Measurements from ENCODE around the gene RIN3.
"Not testable (repeated sequence)": the region's sequence is repeated elsewhere in the genome, so short reads cannot be mapped to it uniquely, and the experiment has no call there.

Gene RIN3

GRCh38 chr14:92626041-92626440 is 112.5 kb downstream of the RIN3 start:
- DNase-seq = no peak
- intact Hi-C loops (cut with DNase I) = no loop called here

- DNase-seq = no peak
- intact Hi-C loops (cut with DNase I) = no loop called here
Observed at GRCh38 chr14:92627707-92628215, 114.2 kb downstream of the RIN3 start.

- no peak for DNase-seq
- intact Hi-C loops (cut with DNase I) = no loop called here
Observed at GRCh38 chr14:92628636-92629035, 115.1 kb downstream of the RIN3 start.

DNA sequence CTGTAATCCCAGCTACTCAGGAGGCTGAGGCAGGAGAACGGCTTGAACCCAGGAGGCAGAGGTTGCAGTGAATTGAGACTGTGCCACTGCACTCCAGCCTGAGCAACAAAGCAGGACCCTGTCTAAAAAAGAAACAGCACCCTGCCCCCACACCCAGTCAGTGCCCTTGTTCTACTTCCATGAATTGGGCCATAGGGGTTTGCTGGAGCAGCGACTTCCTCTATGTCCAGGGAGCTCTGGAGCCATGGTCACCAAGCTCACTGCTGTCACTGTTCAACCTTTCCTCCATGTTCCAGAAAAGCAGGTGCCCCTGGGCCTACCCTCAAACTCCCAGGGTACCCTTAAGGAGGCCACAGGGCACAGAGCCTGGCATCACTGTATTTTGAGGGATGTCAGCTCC is 116.8 kb downstream of the RIN3 start:
- intact Hi-C loops (cut with DNase I) = no loop called here
- no peak for DNase-seq

- intact Hi-C loops (cut with DNase I) = no loop called here
- no peak for DNase-seq
Observed at GRCh38 chr14:92631098-92631497, 117.5 kb downstream of the RIN3 start.

- intact Hi-C loops (cut with DNase I) = no loop called here
- no peak for DNase-seq
Observed at GRCh38 chr14:92632546-92633273, 119.1 kb downstream of the RIN3 start.

- no peak for DNase-seq
- intact Hi-C loops (cut with DNase I) = no loop called here
Observed at GRCh38 chr14:92633274-92633616, 119.7 kb downstream of the RIN3 start.

GRCh38 chr14:92633724-92634123 is 120.1 kb downstream of the RIN3 start:
- no peak for DNase-seq
- intact Hi-C loops (cut with DNase I) = no loop called here

DNA sequence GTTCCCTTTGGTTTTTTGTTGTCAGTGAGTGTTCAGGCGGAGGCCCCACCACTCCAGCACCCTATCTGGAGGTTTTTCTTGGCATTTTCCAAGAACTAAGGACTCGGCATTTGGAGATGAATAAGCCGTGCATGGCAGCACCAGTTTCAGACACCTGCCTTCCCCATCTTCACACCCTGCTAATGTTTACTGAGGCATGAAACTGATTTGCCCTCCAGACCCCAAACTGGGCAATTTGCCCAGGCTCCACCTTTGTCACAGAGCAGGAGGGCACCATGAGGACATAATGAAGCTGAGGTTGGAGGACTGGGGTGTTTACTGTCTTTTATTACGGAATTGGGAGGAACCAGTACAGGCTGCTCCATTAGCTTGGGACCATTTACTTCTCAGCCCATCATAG is 121.5 kb downstream of the RIN3 start:
- DNase-seq = no peak
- intact Hi-C loops (cut with DNase I) = no loop called here

DNA sequence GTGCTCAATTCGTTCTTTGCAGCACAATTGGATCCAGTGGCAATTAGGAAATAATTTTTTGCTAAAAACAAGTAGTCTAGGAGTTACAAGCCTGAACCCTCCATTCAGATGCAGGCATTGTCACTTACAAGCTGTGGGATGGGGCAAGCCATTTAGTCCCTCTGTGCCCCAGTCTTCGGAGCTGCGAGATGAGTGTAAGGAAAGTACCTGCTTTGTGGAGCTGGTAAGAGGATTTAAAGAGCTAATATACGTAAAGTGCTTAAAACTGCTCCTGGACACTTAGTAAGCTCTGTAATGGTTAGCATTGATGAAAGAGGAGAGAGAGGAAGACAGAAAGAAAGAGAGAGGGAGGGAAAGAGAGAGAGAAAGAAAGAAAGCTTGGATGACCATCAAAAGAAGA is 122.3 kb downstream of the RIN3 start:
- intact Hi-C loops (cut with DNase I) = no loop called here
- DNase-seq = no peak

GRCh38 chr14:92637228-92637627 is 123.6 kb downstream of the RIN3 start:
- no peak for DNase-seq

DNA sequence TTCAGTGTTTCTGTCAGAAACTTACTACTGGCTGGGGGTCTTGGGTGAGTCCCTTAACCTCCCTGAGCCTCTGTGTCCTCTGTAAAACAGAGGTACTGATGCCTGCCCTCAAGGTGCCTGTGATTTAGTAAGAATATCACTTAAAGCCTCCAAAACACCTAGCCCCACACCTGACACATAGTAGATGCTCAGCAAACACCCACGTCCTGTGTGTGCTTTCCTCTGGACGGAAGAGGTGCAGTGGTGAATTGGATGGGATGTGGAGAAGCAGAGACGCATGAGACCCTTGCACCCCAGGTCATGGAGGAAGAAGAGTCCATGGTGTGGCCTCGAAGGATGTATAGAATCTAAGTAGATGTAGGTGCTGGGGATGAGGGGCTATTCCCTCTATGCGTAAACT is 124.3 kb downstream of the RIN3 start:
- no peak for DNase-seq
- intact Hi-C loops (cut with DNase I) = no loop called here

More at GRCh38 chr14:92637228-92637627, 123.6 kb downstream of the RIN3 start:
- intact Hi-C loops (cut with DNase I) = no loop called here

DNA sequence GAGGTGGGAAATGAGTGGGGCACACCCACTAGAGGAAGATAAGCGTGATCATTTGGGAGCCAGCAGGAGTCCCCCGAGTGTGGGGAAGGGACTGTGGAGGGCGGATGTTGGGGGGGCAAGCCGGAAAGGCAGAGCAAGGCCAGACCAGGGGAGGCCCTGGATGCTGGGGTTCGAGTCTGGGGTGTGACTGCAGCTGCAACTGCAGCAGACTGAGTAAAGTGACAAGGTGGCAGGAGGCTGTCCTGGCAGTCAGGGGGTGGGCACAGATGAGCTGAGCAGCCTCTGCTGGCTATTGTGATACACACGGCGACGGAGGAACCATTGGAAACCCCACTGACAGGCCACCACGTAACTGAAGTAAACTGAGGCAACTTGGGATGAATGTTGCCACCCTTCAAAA is 124.7 kb downstream of the RIN3 start:
- intact Hi-C loops (cut with DNase I) = no loop called here
- no peak for DNase-seq

DNA sequence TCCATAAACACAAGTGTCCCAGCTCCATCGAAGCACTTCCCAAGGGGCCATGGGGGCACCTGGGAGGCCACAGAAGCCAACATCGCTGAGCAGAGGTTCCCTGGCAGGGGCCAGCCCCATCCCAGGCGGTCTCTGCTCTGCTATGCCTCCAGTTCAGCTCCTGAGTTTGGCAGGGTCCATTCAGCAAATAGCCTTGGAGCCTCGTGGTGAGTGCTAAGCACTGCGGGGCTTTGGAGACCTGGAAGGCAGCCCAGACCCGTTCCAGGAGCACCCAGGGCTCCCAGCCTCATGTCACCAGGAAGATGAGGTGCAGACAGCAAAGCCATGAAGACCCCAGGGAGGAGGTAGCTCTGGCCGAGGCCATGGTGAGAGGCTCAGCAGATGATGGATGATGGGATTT is 125.3 kb downstream of the RIN3 start:
- no peak for DNase-seq
- intact Hi-C loops (cut with DNase I) = no loop called here

DNA sequence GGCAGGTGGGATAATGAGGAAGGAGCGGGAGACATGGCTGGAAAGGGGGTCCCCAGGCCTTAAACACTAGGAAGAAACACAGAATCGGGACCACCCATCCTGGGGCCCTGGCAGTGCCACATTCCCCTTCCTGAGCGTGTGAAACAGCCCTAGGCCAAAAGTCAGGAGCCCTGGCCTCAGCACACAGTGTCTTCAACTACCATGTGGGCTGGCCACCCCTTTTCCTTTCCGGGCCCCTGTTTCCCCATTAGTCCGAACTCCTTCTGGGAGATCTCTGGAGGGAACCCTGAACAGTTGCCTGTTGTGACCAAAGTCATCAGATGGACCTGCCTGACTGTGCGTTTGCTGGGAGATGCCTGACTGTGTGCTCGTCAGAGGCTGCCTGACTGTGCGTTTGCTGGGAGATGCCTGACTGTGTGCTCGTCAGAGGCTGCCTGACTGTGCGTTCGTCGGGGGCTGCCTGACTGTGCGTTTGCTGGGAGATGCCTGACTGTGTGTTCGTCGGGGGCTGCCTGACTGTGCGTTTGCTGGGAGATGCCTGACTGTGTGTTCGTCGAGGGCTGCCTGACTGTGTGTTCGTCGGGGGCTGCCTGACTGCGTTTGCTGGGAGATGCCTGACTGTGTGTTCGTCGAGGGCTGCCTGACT is 126.0 kb downstream of the RIN3 start:
- DNase-seq; intact Hi-C loops (cut with DNase I): not testable (repeated sequence)

DNA sequence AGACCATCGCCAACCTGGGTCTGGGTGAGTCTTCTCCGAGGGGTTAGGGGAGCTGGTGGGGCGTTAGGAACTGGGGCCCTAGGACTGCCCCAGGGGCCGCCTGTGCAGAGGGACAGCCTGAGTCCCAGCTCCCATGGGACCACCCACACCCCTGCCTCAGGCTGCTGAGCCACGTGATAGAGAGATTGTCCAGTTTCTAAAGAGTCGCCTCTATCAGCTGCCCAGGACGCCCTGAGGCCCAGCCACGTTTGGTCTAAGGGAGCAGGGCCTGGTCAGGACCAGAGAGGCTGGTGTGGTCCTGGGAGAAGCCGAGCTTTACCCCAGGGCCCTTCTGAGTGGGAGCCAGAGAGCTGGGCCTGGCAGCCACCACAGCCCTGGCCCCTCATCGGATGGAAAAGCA is 127.7 kb downstream of the RIN3 start:
- DNase-seq = no peak
- intact Hi-C loops (cut with DNase I) = no loop called here

- DNase-seq = no peak
Observed at GRCh38 chr14:92644171-92644969, 130.8 kb downstream of the RIN3 start.

GRCh38 chr14:92644970-92645515 is 131.5 kb downstream of the RIN3 start:
- no peak for DNase-seq
- intact Hi-C loops (cut with DNase I) = no loop called here

More at GRCh38 chr14:92644171-92644969, 130.8 kb downstream of the RIN3 start:
- intact Hi-C loops (cut with DNase I) = no loop called here

DNA sequence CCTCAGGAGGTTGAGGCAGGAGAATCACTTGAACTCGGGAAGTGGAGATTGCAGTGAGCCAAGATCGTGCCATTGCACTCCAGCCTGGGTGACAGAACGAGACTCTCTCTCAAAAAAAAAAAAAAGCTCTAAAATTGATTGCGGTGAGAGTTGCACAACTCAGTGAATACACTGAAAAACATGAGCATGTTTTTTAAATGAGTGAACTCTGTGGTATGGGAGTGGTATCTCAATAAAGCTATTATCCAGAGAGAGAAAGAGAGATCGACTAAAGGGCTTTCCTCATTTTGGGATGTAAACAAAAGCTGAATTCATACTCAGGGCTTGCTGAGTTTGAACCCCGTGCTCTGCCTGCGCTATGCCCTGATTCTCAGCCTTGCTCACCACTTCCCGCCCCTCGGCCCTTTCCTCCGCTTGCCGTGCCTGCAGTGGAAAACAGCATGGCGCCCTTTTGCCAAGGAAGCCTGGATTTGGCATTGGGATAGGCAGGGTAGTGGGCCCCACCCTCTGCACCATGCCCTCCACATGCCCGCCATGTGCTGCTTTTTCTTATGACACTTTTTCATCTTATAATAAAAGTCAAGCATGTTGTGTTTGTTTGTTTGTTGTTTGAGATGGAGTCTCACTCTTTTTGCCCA is 132.4 kb downstream of the RIN3 start:
- intact Hi-C loops (cut with DNase I) = no loop called here

More for the DNA sequence above, 132.4 kb downstream of the RIN3 start:
- DNase-seq = no peak
